ENCODE results near the gene ZKSCAN3.
A peak's percentile ranks its signal among the peaks of the same experiment; 100 is the strongest.

Gene ZKSCAN3

DNA sequence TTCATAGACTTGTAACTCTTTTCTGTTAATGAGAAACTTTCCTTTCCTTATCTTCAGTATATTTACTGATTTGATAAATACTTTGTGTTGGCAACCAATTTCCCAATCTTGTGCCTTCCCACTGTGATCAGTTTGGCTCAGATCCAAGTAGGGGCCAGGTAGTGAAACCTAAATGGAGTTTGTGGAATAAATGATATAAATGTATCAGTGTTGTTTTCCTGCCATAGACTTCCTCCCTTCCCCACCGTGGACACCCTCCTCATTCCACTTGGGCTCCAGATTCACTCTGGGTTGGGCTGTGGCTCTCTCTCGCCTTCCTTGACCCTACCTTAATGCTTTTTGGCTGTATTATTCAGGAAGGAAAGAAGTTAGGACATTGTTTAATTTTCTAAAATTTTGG, 1.3 kb downstream of the ZKSCAN3 start:
- H3K27me3 Mint-ChIP-seq (ENCODE audit: low read depth) = peaks cover 8% of the 10 kb centered on the region
- peak overlapping the region; percentile 94 to 98 (median 96) for H3K27ac Mint-ChIP-seq
- peaks cover 15% of the 10 kb centered on the region for H3K36me3 Mint-ChIP-seq (ENCODE audit: low read depth)
- H3K4me3 Mint-ChIP-seq = peak overlapping the region; percentile 98 to 99 (median 98)
- no peaks in the 10 kb centered on the region for H3K9me3 Mint-ChIP-seq
- TF ChIP-seq, protein P1, sequence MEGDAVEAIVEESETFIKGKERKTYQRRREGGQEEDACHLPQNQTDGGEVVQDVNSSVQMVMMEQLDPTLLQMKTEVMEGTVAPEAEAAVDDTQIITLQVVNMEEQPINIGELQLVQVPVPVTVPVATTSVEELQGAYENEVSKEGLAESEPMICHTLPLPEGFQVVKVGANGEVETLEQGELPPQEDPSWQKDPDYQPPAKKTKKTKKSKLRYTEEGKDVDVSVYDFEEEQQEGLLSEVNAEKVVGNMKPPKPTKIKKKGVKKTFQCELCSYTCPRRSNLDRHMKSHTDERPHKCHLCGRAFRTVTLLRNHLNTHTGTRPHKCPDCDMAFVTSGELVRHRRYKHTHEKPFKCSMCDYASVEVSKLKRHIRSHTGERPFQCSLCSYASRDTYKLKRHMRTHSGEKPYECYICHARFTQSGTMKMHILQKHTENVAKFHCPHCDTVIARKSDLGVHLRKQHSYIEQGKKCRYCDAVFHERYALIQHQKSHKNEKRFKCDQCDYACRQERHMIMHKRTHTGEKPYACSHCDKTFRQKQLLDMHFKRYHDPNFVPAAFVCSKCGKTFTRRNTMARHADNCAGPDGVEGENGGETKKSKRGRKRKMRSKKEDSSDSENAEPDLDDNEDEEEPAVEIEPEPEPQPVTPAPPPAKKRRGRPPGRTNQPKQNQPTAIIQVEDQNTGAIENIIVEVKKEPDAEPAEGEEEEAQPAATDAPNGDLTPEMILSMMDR (IDR thresholded peaks at IDR 0.05; ENCODE audit: unreplicated experiment in 3 of 3) = no peak
- H3K4me1 Mint-ChIP-seq = peaks cover 51% of the 10 kb centered on the region

DNA sequence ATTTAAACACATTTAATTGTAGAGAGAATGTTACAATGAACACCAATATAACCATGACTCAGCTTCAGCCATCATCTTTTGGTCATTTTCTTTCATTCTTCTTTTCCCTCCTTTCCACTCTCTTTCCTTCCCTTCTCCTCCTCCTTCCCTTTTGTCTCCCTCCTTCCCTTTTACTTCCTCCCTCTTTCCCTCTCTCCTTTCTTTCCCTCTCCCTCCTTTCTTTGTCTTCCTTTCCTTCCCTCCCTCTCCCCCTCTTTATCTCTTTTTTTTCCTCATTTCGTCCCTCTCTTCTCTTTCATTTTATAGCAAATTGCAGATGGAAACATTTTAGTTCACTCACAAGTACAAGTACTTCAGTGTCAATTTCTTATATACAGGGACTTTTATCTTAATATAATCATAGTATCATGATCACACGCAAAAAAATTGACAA, 1.8 kb downstream of the ZKSCAN3 start:
- Mint-ChIP-seq H3K4me1 (peaks cover 55% of the 10 kb centered on the region), H3K27ac (peak overlapping the region in 2 of 3 experiments; percentile 23 to 37), H3K36me3 (ENCODE audit: low read depth) (peaks cover 15% of the 10 kb centered on the region), H3K4me3 (peak overlapping the region; percentile 98 to 99 (median 98)), H3K9me3 (no peaks in the 10 kb centered on the region), H3K27me3 (ENCODE audit: low read depth) (peaks cover 6% of the 10 kb centered on the region)
- TF ChIP-seq, protein P1 (IDR thresholded peaks at IDR 0.05; ENCODE audit: unreplicated experiment in 3 of 3) = no peak

DNA sequence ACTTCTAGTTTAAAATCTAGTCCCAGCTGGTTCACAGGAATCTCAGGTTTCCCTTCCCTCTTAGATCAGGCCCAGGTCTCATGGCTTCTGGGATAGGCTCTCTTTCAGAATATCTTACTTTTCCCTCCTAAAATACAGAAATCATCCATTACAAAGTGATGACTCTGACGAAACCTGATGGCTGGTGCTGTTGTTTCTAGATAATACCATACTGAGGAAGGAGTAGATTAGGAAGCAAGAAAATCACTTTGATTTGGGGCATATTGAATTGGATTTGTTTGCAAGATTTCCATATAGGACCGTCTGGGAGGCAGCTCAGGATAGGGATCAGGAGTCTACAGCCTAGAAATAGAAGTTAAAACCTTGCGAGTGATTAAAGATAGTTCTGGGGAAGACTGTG, 3.6 kb downstream of the ZKSCAN3 start:
- Mint-ChIP-seq H3K36me3 (ENCODE audit: low read depth) (peaks cover 15% of the 10 kb centered on the region), H3K4me1 (peaks cover 55% of the 10 kb centered on the region), H3K4me3 (peak overlapping the region; percentile 81 to 98 (median 98)), H3K27ac (peak overlapping the region; percentile 84 to 93 (median 92)), H3K27me3 (ENCODE audit: low read depth) (no peaks in the 10 kb centered on the region), H3K9me3 (no peaks in the 10 kb centered on the region)
- TF ChIP-seq, protein P1 (IDR thresholded peaks at IDR 0.05; ENCODE audit: unreplicated experiment in 3 of 3) = no peak

DNA sequence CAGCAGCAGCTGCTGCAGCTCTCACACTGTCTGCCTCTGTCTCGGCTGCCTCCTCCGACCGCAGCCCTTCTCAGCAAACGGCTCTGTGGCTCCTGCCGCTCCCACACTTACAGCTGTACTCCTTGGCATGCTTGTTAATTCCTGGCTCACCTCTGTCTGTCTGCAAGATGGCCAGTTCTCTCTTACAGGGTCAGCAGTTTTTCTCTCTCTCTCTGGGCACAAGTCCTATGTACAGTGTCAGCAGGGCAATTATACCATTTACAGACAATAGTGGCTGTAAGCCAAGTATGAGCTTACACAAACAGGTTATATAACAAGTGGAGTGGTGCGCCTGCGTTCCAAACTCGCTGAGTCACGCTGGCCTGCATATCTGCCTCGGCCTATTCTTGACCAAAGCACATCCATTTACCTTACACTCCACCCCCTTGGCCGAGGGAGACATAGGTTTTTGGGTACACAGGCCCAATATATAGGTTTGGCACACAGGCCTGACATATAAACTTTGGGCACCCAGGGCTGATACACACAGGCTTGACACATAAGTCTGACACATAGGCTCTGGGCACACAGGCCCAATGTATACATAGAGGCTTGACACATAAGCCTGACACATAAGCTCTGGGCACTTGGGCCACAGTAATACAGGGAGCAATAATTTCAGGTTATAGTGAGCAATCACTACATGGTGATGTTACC, 4.4 kb downstream of the ZKSCAN3 start:
- Mint-ChIP-seq H3K27ac (peak overlapping the region; percentile 84 to 93 (median 92)), H3K27me3 (ENCODE audit: low read depth) (no peaks in the 10 kb centered on the region), H3K36me3 (ENCODE audit: low read depth) (peaks cover 15% of the 10 kb centered on the region), H3K9me3 (no peaks in the 10 kb centered on the region), H3K4me1 (peaks cover 55% of the 10 kb centered on the region), H3K4me3 (peak overlapping the region; percentile 59 to 98 (median 81))
- TF ChIP-seq, protein P1 (IDR thresholded peaks at IDR 0.05; ENCODE audit: unreplicated experiment in 3 of 3) = no peak

DNA sequence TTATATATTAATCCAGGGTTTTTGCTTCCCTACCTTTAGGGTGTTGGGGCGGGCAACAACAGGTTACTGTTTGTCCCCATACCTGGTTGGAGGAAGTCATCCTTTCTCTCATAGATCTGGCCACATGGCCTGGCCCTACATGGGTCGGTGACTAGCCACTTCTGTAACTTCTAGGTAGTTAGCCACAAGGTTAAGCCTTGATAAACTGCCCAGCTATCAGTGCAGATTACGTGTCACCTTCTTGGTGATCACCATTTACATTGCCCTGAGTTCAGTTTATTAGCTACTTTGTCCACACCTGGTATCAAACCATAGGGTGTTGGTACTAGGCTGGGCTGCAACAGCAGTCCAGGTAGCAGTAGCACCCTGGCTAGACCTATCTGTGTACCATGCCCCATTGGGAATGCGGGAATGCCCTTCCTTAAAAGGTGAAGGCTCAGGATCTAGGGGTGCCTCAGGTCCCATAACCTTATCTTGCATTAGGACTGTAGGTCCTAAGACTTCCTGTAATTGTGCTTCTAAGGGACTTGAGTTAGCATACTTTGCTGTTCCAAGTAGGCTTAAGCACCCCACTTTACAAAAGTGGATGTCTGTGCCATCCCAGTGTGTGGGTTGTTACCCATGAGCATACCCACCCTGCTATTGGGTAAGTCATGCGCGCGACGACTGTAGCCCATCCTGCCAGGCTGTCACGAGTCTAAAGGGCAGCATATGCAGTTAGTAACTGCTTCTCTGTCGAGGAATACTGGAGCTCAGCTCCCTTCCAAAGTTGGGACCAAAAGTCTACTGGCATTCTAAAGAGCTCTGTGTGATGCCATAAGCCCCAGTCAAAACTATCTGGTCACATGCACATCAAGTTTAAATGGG, 5.2 kb downstream of the ZKSCAN3 start:
- Mint-ChIP-seq H3K4me3 (peak overlapping the region; percentile 88 to 96 (median 93)), H3K4me1 (peaks cover 49% of the 10 kb centered on the region), H3K27ac (peak overlapping the region; percentile 89 to 95 (median 90)), H3K36me3 (ENCODE audit: low read depth) (peaks cover 20% of the 10 kb centered on the region), H3K9me3 (no peaks in the 10 kb centered on the region), H3K27me3 (ENCODE audit: low read depth) (no peaks in the 10 kb centered on the region)
- TF ChIP-seq, protein P1 (IDR thresholded peaks at IDR 0.05; ENCODE audit: unreplicated experiment in 3 of 3) = no peak

Measured in nephron (organoid).